Mammary epithelial cell (primary cell): ENCODE measurements around the gene CXCL12.

ENCODE experiments used
- CTCF ChIP-seq, 2 donors: IDR thresholded peaks in 1 of 2; conservative IDR thresholded peaks in 1 of 2; 2 replicates each; pipeline ENCODE4 v1.5.1; 2011 to 2012; ENCODE audit warnings: inconsistent platforms in 2 of 2, low read length in 2 of 2, mild to moderate bottlenecking in 2 of 2, control low read depth in 1 of 2, low read depth in 1 of 2; ENCODE audit not compliant: insufficient read depth in 1 of 2; ENCODE audit errors: extremely low read depth in 1 of 2
- EZH2 ChIP-seq: IDR thresholded peaks from 2 replicates; pipeline ENCODE4 v1.6.1; 2012; ENCODE audit warnings: low read length, inconsistent platforms, borderline replicate concordance

GRCh38 chr10:44327461-44327860, 57.4 kb downstream of the CXCL12 start:
- TF ChIP-seq CTCF (conservative IDR thresholded peaks at IDR 0.05 in 1 of 2, IDR thresholded peaks at IDR 0.05 in 1 of 2; ENCODE audit: extremely low read depth in 1 of 2, insufficient read depth in 1 of 2, low read depth in 1 of 2, low read length in 2 of 2), result no peak
- no peak for TF ChIP-seq EZH2
